A549 (cell line): ENCODE measurements around the gene DTX4.

ENCODE experiments used
- EP300 ChIP-seq, 2 experiments: fragments of >200 bp; sonication (Bioruptor Twin); formaldehyde crosslinking; IDR thresholded peaks; 2 replicates in 1 of 2; 3 replicates in 1 of 2; pipeline ENCODE4 v1.6.1; 2016 to 2017
- TP53 ChIP-seq: fragments of 250-450 bp; sonication (Bioruptor Pico); IDR thresholded peaks from 2 replicates; pipeline ENCODE4 v1.5.0; 2021; ENCODE audit warnings: mild to moderate bottlenecking, moderate library complexity

- no peak for TF ChIP-seq TP53 (CRISPR knock-in tag)
- no peak for TF ChIP-seq EP300 (IDR thresholded peaks at IDR 0.05)
Measured at GRCh38 chr11:59193587-59194130, 21.7 kb downstream of the DTX4 start.
